Adrenal gland (tissue), 12 donors: ENCODE results near the gene IL1RAPL1. TPM values are rescaled to one million over a fixed set of nuclear protein-coding genes. Genes with fewer than 3 reads are reported as not detected.

ENCODE experiments used
- DNase-seq, 7 donors: peaks; one replicate each; pipeline ENCODE4 v3.0.0-alpha.2; 2019 to 2020
- H3K27ac ChIP-seq, 5 donors: fragments of 200-600 bp; sonication (generic) in 4 of 5; 1 replicate in 3 of 5; 2 replicates in 2 of 5; pipeline versions ENCODE4 v1.5.1 to v1.8.0; 2016 to 2020; ENCODE audit warnings: mild to moderate bottlenecking in 1 of 5
- H3K27me3 ChIP-seq: fragments of 200-600 bp; 2 replicates; pipeline ENCODE4 v1.8.0; 2021
- H3K36me3 ChIP-seq, 2 donors: fragments of 200-600 bp; replicated peaks in 1 of 2; 1 replicate in 1 of 2; 2 replicates in 1 of 2; pipeline versions ENCODE4 v1.5.1 to v1.8.0; 2018 to 2022
- H3K4me1 ChIP-seq, 2 donors: fragments of 200-600 bp; replicated peaks in 1 of 2; 1 replicate in 1 of 2; 2 replicates in 1 of 2; pipeline versions ENCODE4 v1.5.1 to v1.8.0; 2018 to 2021
- H3K4me3 ChIP-seq, 4 donors: fragments of 200-600 bp; sonication (generic) in 3 of 4; one replicate each; pipeline ENCODE4 v1.5.1; 2016 to 2018
- H3K9me3 ChIP-seq, 3 donors: fragments of 200-600 bp; sonication (generic) in 1 of 3; replicated peaks in 1 of 3; 1 replicate in 2 of 3; 2 replicates in 1 of 3; pipeline versions ENCODE4 v1.5.1 to v1.8.0; 2016 to 2021
- POLR2A ChIP-seq, 2 donors: fragments of 450-650 bp; IDR thresholded peaks; one replicate each; pipeline ENCODE4 v1.6.1; 2017; ENCODE audit warnings: antibody characterized with exemption in 2 of 2, mild to moderate bottlenecking in 2 of 2, moderate library complexity in 1 of 2
- WGBS, 4 donors: extraction: QIAGEN DNeasy Blood & Tissue Kit in 2 of 4; methylation state at CpG; one replicate each; pipeline versions ENCODE4 v1.1.5 to v1.1.7; 2013 to 2017; 5-methylcytosine and 5-hydroxymethylcytosine counted together
- intact Hi-C, 2 donors: fragments of 100-400 bp; cut with DNase I; formaldehyde crosslinking; loops; one replicate each; pipeline versions ENCODE4 v1.14.1 to v1.15.0; 2022 to 2023
- polyA plus RNA-seq, 3 donors: library from polyadenylated mRNA; stranded (reverse); fragments of 200-250 nt in 2 of 3; fragments of 350-450 nt in 1 of 3; fragmentation: Illumina TruSeq in 1 of 3; extraction: RNeasy Lipid Tissue Mini Kit (QIAGEN cat#74804) in 1 of 3; gene quantifications; one replicate each; pipeline ENCODE4 v1.2.3, GENCODE V29; 2013 to 2014
- total RNA-seq, 9 donors: library from RNA; depleted of rRNA in 4 of 9; stranded (reverse); fragments of >200 nt in 4 of 9; fragments of 120-200 nt in 1 of 9; fragmentation: NEBNext Ultra II Directional in 1 of 9; extraction: Animal tissue kit (Norgen Biotek cat#: 25700) in 1 of 9; gene quantifications; one replicate each; pipeline versions ENCODE4 v1.1.0 to v1.2.4, GENCODE V29; 2013 to 2023
- TF ChIP-seq, protein P1 (sequence below), 6 experiments: fragments of 450-650 bp in 4 of 6; fragments of 200-600 bp in 2 of 6; sonication (generic) in 1 of 6; IDR thresholded peaks; 1 replicate in 5 of 6; 2 replicates in 1 of 6; pipeline versions ENCODE4 v1.5.1 to v1.8.0; 2016 to 2021; ENCODE audit warnings: antibody characterized with exemption in 6 of 6, mild to moderate bottlenecking in 2 of 6, moderate library complexity in 1 of 6
- donor health status: healthy with polysubstance abuse.
- donor health status: Bipolar disorder and iron deficiency.
- donor health status: DM: yes; HTN: yes; CAD: no.
- donor health status: DM: no; HTN: no; CAD: no.
- donor health status: DM: no; HTN: no; CAD: no.
- donor health status: DM: yes; HTN: yes; CAD: no.

IL1RAPL1 gene
- total and polyA plus RNA-seq, 12 donors = 1.1 TPM; not detected in 11

DNA sequence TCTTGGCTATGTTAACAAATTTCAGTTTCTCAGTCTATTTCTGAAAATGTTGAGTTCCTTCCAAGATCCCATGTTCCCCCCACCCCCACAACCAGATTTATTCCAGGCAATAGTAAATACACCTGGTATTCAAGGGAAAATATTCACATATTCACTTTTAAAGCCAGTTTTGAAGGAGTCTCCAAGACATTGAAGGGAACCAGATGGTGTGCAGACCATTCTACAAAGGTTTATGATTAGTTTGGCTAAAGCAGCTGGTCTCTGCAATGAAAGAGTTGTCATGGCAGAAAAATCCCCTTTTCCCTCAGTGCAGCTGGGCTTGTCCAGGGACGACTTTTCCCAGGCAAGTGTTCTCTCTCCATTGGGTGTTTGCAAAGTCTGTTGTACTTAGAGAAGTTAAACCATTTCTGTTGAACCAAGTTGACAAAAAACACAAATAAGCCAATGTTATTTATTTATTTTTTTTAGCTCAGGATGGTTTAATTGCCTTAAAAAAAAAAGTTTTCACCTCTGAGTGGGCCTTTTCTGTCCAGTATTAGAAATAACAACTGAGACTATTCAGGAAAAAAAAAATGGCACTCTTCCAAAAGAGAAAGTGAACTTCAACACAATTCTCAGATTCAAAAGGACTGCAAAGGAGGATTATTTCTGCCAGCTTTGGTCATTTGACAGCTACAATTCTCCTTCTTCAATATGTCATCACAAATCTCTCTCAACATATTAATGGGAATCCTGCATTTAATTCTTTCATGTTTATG, 410.6 kb downstream of the IL1RAPL1 start:
- Histone ChIP-seq H3K9me3 (no peaks in the 10 kb centered on the region), H3K27ac (no peak overlapping the region), H3K4me1 (no peaks in the 10 kb centered on the region), H3K27me3 (no peaks in the 10 kb centered on the region), H3K4me3 (no peak overlapping the region), H3K36me3 (no peaks in the 10 kb centered on the region)
- intact Hi-C loops = no loop called here
- TF ChIP-seq, protein P1, sequence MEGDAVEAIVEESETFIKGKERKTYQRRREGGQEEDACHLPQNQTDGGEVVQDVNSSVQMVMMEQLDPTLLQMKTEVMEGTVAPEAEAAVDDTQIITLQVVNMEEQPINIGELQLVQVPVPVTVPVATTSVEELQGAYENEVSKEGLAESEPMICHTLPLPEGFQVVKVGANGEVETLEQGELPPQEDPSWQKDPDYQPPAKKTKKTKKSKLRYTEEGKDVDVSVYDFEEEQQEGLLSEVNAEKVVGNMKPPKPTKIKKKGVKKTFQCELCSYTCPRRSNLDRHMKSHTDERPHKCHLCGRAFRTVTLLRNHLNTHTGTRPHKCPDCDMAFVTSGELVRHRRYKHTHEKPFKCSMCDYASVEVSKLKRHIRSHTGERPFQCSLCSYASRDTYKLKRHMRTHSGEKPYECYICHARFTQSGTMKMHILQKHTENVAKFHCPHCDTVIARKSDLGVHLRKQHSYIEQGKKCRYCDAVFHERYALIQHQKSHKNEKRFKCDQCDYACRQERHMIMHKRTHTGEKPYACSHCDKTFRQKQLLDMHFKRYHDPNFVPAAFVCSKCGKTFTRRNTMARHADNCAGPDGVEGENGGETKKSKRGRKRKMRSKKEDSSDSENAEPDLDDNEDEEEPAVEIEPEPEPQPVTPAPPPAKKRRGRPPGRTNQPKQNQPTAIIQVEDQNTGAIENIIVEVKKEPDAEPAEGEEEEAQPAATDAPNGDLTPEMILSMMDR (IDR thresholded peaks at IDR 0.05) = no peak
- TF ChIP-seq POLR2A (IDR thresholded peaks at IDR 0.05) = no peak
- 24 to 57% (median 49%) methylated on average over 1 of the region's 1 CpG for WGBS, 4 donors
- no peak for DNase-seq

DNA sequence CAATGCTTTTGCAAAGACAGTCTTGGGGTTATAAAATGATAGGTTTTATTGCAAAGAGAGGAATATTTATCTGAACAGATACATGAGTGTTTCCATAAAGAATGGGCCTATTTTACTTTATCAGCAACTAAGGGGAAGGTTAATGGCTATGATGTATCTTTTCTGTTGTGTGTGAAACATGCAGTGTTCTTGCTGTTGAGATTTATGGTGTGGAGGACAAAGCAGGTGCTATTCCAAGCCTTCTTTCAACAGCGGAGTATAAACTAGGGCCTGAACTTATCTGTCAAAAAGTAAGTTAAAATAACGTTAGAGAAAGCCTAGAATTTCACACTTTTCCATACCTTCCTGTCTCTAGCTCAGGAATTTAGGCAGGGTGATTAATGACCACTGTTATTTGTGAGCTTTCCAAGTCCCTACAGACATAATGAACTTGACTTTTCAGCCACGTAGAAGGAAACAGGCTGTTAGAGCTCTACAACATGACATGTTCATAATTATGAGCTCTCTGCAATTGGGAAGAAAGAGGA, 411.4 kb downstream of the IL1RAPL1 start:
- H3K9me3 ChIP-seq = no peaks in the 10 kb centered on the region
- intact Hi-C loops = no loop called here
- H3K4me3 ChIP-seq = no peak overlapping the region
- no peaks in the 10 kb centered on the region for H3K36me3 ChIP-seq
- WGBS, 4 donors = 30 to 44% (median 36%) methylated on average over 3 of the region's 3 CpGs
- no peaks in the 10 kb centered on the region for H3K4me1 ChIP-seq
- no peak for DNase-seq
- TF ChIP-seq, protein P1 (IDR thresholded peaks at IDR 0.05) = no peak
- TF ChIP-seq POLR2A (IDR thresholded peaks at IDR 0.05) = no peak
- no peak overlapping the region for H3K27ac ChIP-seq
- no peaks in the 10 kb centered on the region for H3K27me3 ChIP-seq

DNA sequence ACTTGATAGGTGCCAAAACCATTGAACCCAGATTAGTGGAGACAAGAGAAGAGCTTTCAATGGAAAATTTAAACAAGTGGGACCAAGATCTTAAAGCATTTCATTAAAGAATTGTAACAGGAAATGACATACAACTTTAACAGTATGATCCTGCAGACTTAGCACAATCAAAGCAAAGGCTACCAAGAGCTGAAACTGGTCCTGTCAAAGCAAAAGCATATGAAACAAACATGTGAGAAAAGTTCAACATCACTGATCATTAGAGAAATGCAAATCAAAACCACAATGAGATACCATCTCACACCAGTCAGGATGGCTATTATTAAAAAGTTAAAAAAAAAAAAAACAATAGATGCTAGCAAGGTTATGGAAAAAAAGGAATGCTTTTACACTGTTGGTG, 425.6 kb downstream of the IL1RAPL1 start:
- H3K4me3 ChIP-seq = no peak overlapping the region
- intact Hi-C loops = no loop called here
- no peaks in the 10 kb centered on the region for H3K9me3 ChIP-seq
- no peaks in the 10 kb centered on the region for H3K36me3 ChIP-seq
- H3K27ac ChIP-seq = no peak overlapping the region
- no peak for DNase-seq
- peaks cover under 1% of the 10 kb centered on the region for H3K27me3 ChIP-seq
- TF ChIP-seq POLR2A (IDR thresholded peaks at IDR 0.05) = no peak
- TF ChIP-seq, protein P1 (IDR thresholded peaks at IDR 0.05) = no peak
- no peaks in the 10 kb centered on the region for H3K4me1 ChIP-seq

DNA sequence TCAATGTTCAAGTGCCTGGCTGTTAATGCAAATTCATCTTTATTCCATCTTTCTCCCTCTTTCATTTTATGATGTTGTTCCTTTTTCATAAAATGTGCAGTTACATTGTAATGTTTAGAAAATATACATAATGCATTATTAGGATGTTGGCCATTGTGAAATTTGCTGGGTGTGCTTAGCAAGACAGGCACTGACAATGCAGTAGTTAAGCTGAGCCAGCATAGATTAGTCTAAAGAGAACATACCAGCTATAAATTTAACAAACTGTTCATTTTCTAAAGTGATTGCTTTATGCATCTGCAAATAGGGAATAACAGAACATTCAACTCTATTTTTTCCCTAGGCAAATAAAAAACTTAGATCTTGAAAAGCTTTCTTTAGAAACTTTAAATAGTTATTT, 436.0 kb downstream of the IL1RAPL1 start:
- Histone ChIP-seq H3K27ac (no peak overlapping the region), H3K9me3 (no peaks in the 10 kb centered on the region), H3K36me3 (no peaks in the 10 kb centered on the region), H3K4me3 (no peak overlapping the region), H3K4me1 (no peaks in the 10 kb centered on the region), H3K27me3 (peaks cover 2% of the 10 kb centered on the region)
- intact Hi-C loops = no loop called here
- DNase-seq = no peak
- TF ChIP-seq, protein P1 (IDR thresholded peaks at IDR 0.05) = no peak
- TF ChIP-seq POLR2A (IDR thresholded peaks at IDR 0.05) = no peak
